ENCODE data around the gene SLIT2.
A peak's percentile ranks its signal among the peaks of the same experiment; 100 is the strongest.

The SLIT2 gene

DNA sequence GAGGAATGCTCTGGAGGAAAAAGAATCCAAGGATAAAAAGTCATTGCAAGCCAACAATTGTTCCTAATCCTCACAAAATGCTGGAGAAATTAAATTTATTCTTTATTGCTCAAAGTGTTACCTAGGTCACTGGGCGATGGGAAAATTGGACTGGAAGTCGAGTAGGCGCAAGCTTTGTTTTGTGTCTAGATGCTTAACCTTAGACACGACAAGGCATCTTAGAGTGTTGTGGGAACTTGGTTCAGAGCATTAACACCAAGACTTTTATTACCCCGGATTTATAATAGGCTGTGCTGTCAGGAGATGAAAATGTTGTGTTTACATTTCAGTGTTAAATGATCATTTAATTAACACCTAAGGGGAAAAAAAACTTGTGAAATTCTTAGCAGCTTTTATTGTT, 25.1 kb downstream of the SLIT2 start:
- Histone ChIP-seq H3K23ac (ENCODE audit: low read depth, low read length, poor library complexity) (no peak overlapping the region), H3K27me3 (ENCODE audit: control insufficient read depth in 3 of 3, insufficient read depth in 3 of 3, low read depth in 1 of 3, low read length in 3 of 3) (no peaks in the 10 kb centered on the region), H3K79me1 (ENCODE audit: low read depth, low read length) (no peaks in the 10 kb centered on the region), H3K4me1 (ENCODE audit: control insufficient read depth in 2 of 2, insufficient read depth in 1 of 2, low read depth in 1 of 2, low read length in 2 of 2) (peaks cover 5 to 16% of the 10 kb centered on the region in 2 donors), H2BK5ac (ENCODE audit: low read length) (no peak overlapping the region), H2AFZ (ENCODE audit: low read length) (no peak overlapping the region), H3K9ac (ENCODE audit: low read depth, low read length, poor library complexity) (no peak overlapping the region), H3K4me3 (ENCODE audit: low read length in 2 of 2) (no peak overlapping the region), H2BK15ac (ENCODE audit: low read length) (no peak overlapping the region), H4K91ac (ENCODE audit: low read depth, low read length, poor library complexity) (no peak overlapping the region), H3K18ac (ENCODE audit: low read length) (no peak overlapping the region), H3K9me3 (replicated peaks in 1 of 2; ENCODE audit: control insufficient read depth in 2 of 2, insufficient read depth in 1 of 2, low read depth in 1 of 2, low read length in 2 of 2) (no peaks in the 10 kb centered on the region), H2AK5ac (ENCODE audit: low read depth, low read length) (no peak overlapping the region), H2BK12ac (ENCODE audit: low read length) (peak overlapping the region; percentile 73), H2BK120ac (ENCODE audit: low read depth, low read length) (no peak overlapping the region), H4K8ac (ENCODE audit: low read depth, low read length) (no peak overlapping the region), H3K4me2 (ENCODE audit: insufficient read depth, low read length, poor library complexity, severe bottlenecking) (no peak overlapping the region), H3K27ac (replicated peaks; ENCODE audit: low read length) (no peak overlapping the region), H3K4ac (ENCODE audit: low read length) (no peak overlapping the region), H3K14ac (ENCODE audit: low read length) (no peak overlapping the region), H3K36me3 (replicated peaks in 1 of 2; ENCODE audit: control insufficient read depth in 2 of 2, insufficient read depth in 2 of 2, low read length in 2 of 2) (peaks cover 0 to 10% of the 10 kb centered on the region in 2 donors)
- no CpG with 5 or more reads among the region's 5 CpGs for WGBS, 2 donors (ENCODE audit: extremely low coverage in 2 of 2, insufficient read length in 2 of 2, insufficient replicate concordance in 1 of 2)
- DNase-seq (ENCODE audit: low spot score) = no peak

DNA sequence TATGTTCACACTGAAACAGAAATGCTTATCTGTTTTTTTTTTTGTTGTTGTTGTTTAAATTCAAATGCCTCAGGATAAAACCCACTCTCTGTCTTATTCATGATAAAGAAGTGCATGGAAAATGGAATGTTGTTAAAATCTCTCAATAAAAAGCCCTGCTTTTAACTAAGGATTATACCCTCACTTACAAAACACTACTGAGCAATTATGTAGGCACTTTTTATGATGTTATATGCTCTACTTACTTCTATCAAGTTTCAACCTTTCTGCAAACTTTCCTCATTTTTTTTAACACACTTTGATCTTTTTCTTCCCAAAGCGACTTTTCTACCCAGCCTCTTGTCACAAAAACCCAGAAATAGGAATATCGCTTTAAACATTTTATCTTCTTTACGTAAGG, 26.5 kb downstream of the SLIT2 start:
- Histone ChIP-seq H3K4me3 (ENCODE audit: low read length in 2 of 2) (no peak overlapping the region), H2BK120ac (ENCODE audit: low read depth, low read length) (no peak overlapping the region), H2BK5ac (ENCODE audit: low read length) (no peak overlapping the region), H2AFZ (ENCODE audit: low read length) (no peak overlapping the region), H3K27me3 (ENCODE audit: control insufficient read depth in 3 of 3, insufficient read depth in 3 of 3, low read depth in 1 of 3, low read length in 3 of 3) (no peaks in the 10 kb centered on the region), H4K91ac (ENCODE audit: low read depth, low read length, poor library complexity) (no peak overlapping the region), H3K36me3 (replicated peaks in 1 of 2; ENCODE audit: control insufficient read depth in 2 of 2, insufficient read depth in 2 of 2, low read length in 2 of 2) (peaks cover 0 to 9% of the 10 kb centered on the region in 2 donors), H3K14ac (ENCODE audit: low read length) (no peak overlapping the region), H4K8ac (ENCODE audit: low read depth, low read length) (no peak overlapping the region), H3K9ac (ENCODE audit: low read depth, low read length, poor library complexity) (no peak overlapping the region), H2BK12ac (ENCODE audit: low read length) (no peak overlapping the region), H3K4ac (ENCODE audit: low read length) (no peak overlapping the region), H3K4me2 (ENCODE audit: insufficient read depth, low read length, poor library complexity, severe bottlenecking) (no peak overlapping the region), H3K23ac (ENCODE audit: low read depth, low read length, poor library complexity) (no peak overlapping the region), H3K79me1 (ENCODE audit: low read depth, low read length) (no peaks in the 10 kb centered on the region), H3K4me1 (ENCODE audit: control insufficient read depth in 2 of 2, insufficient read depth in 1 of 2, low read depth in 1 of 2, low read length in 2 of 2) (peaks cover 5 to 20% of the 10 kb centered on the region in 2 donors), H2AK5ac (ENCODE audit: low read depth, low read length) (no peak overlapping the region), H3K27ac (replicated peaks; ENCODE audit: low read length) (no peak overlapping the region), H3K18ac (ENCODE audit: low read length) (no peak overlapping the region), H2BK15ac (ENCODE audit: low read length) (no peak overlapping the region), H3K9me3 (replicated peaks in 1 of 2; ENCODE audit: control insufficient read depth in 2 of 2, insufficient read depth in 1 of 2, low read depth in 1 of 2, low read length in 2 of 2) (no peaks in the 10 kb centered on the region)
- no CpG with 5 or more reads among the region's 3 CpGs for WGBS, 2 donors (ENCODE audit: extremely low coverage in 2 of 2, insufficient read length in 2 of 2, insufficient replicate concordance in 1 of 2)
- no peak for DNase-seq (ENCODE audit: low spot score)

DNA sequence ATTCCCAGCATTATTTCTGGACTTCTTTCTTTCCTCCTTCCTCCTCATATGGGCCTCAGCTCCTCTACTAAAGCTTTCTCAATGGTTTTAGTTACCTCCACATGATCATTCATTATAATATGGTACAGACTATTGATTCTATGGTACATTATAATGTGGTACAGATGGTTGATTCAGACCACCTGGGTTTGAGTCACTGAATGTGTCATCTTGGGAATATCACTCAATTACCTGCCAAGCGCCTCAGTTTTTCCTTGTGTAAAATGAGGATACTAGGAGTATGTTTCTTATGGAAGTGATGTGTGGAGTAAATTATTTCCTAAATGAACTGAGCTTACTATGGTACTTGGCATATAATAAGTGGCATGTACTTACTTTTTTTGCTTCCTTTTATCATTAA, 27.7 kb downstream of the SLIT2 start:
- Histone ChIP-seq H3K4me2 (ENCODE audit: insufficient read depth, low read length, poor library complexity, severe bottlenecking) (no peak overlapping the region), H2BK12ac (ENCODE audit: low read length) (no peak overlapping the region)

DNA sequence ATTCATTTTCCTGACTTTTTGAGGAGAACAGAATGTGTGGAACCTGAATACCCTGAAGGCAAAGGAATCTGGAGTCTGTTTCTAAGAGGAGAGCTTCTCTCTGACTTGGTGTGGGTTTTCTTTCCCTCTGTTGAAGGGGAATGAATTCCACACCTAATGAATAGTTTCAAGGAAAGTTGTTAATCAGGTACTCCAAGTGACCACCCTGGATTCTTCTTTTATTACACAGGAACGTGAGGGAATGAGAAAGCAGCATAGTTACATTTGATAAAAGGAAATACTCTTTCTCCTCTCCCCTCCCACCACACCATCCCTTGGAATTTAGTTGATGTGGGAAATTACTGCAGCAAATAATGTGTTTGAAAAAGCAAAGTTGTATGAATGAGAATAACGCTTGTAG, 29.7 kb downstream of the SLIT2 start:
- WGBS, 2 donors (ENCODE audit: extremely low coverage in 2 of 2, insufficient read length in 2 of 2, insufficient replicate concordance in 1 of 2) = no CpG with 5 or more reads among the region's 2 CpGs
- DNase-seq (ENCODE audit: low spot score) = no peak
- peaks cover 5 to 27% of the 10 kb centered on the region in 2 donors for H3K4me1 ChIP-seq (ENCODE audit: control insufficient read depth in 2 of 2, insufficient read depth in 1 of 2, low read depth in 1 of 2, low read length in 2 of 2)

More for the DNA sequence above, 27.7 kb downstream of the SLIT2 start:
- H2AK5ac ChIP-seq (ENCODE audit: low read depth, low read length) = no peak overlapping the region
- no peaks in the 10 kb centered on the region for H3K27me3 ChIP-seq (ENCODE audit: control insufficient read depth in 3 of 3, insufficient read depth in 3 of 3, low read depth in 1 of 3, low read length in 3 of 3)
- H3K9ac ChIP-seq (ENCODE audit: low read depth, low read length, poor library complexity) = no peak overlapping the region
- H2BK120ac ChIP-seq (ENCODE audit: low read depth, low read length) = no peak overlapping the region
- no peak overlapping the region for H2BK15ac ChIP-seq (ENCODE audit: low read length)
- no peaks in the 10 kb centered on the region for H3K9me3 ChIP-seq (replicated peaks in 1 of 2; ENCODE audit: control insufficient read depth in 2 of 2, insufficient read depth in 1 of 2, low read depth in 1 of 2, low read length in 2 of 2)
- no CpG with 5 or more reads among the region's 1 CpG for WGBS, 2 donors (ENCODE audit: extremely low coverage in 2 of 2, insufficient read length in 2 of 2, insufficient replicate concordance in 1 of 2)
- no peak overlapping the region for H3K23ac ChIP-seq (ENCODE audit: low read depth, low read length, poor library complexity)
- H3K4ac ChIP-seq (ENCODE audit: low read length) = no peak overlapping the region
- H3K79me1 ChIP-seq (ENCODE audit: low read depth, low read length) = no peaks in the 10 kb centered on the region
- no peak overlapping the region for H2AFZ ChIP-seq (ENCODE audit: low read length)
- H4K8ac ChIP-seq (ENCODE audit: low read depth, low read length) = no peak overlapping the region
- no peak overlapping the region for H3K14ac ChIP-seq (ENCODE audit: low read length)
- H3K36me3 ChIP-seq (replicated peaks in 1 of 2; ENCODE audit: control insufficient read depth in 2 of 2, insufficient read depth in 2 of 2, low read length in 2 of 2) = peaks cover 0 to 9% of the 10 kb centered on the region in 2 donors
- no peak overlapping the region for H3K18ac ChIP-seq (ENCODE audit: low read length)
- DNase-seq (ENCODE audit: low spot score) = no peak
- H4K91ac ChIP-seq (ENCODE audit: low read depth, low read length, poor library complexity) = no peak overlapping the region
- H3K4me1 ChIP-seq (ENCODE audit: control insufficient read depth in 2 of 2, insufficient read depth in 1 of 2, low read depth in 1 of 2, low read length in 2 of 2) = peaks cover 5 to 24% of the 10 kb centered on the region in 2 donors
- H2BK5ac ChIP-seq (ENCODE audit: low read length) = no peak overlapping the region
- H3K27ac ChIP-seq (replicated peaks; ENCODE audit: low read length) = no peak overlapping the region
- H3K4me3 ChIP-seq (ENCODE audit: low read length in 2 of 2) = no peak overlapping the region

More for the DNA sequence above, 29.7 kb downstream of the SLIT2 start:
- Histone ChIP-seq H3K4ac (ENCODE audit: low read length) (no peak overlapping the region), H2BK5ac (ENCODE audit: low read length) (no peak overlapping the region), H3K9ac (ENCODE audit: low read depth, low read length, poor library complexity) (no peak overlapping the region), H3K4me3 (ENCODE audit: low read length in 2 of 2) (no peak overlapping the region), H2BK120ac (ENCODE audit: low read depth, low read length) (no peak overlapping the region), H3K9me3 (replicated peaks in 1 of 2; ENCODE audit: control insufficient read depth in 2 of 2, insufficient read depth in 1 of 2, low read depth in 1 of 2, low read length in 2 of 2) (no peaks in the 10 kb centered on the region), H3K27ac (replicated peaks; ENCODE audit: low read length) (peak overlapping the region; percentile 20), H3K36me3 (replicated peaks in 1 of 2; ENCODE audit: control insufficient read depth in 2 of 2, insufficient read depth in 2 of 2, low read length in 2 of 2) (peaks cover 0 to 11% of the 10 kb centered on the region in 2 donors), H2AFZ (ENCODE audit: low read length) (no peak overlapping the region), H3K23ac (ENCODE audit: low read depth, low read length, poor library complexity) (no peak overlapping the region), H4K8ac (ENCODE audit: low read depth, low read length) (no peak overlapping the region), H3K4me2 (ENCODE audit: insufficient read depth, low read length, poor library complexity, severe bottlenecking) (no peak overlapping the region), H3K18ac (ENCODE audit: low read length) (no peak overlapping the region), H3K27me3 (ENCODE audit: control insufficient read depth in 3 of 3, insufficient read depth in 3 of 3, low read depth in 1 of 3, low read length in 3 of 3) (no peaks in the 10 kb centered on the region), H2BK15ac (ENCODE audit: low read length) (no peak overlapping the region), H3K79me1 (ENCODE audit: low read depth, low read length) (no peaks in the 10 kb centered on the region), H2BK12ac (ENCODE audit: low read length) (no peak overlapping the region), H4K91ac (ENCODE audit: low read depth, low read length, poor library complexity) (no peak overlapping the region), H3K14ac (ENCODE audit: low read length) (no peak overlapping the region), H2AK5ac (ENCODE audit: low read depth, low read length) (no peak overlapping the region)

Measured in neuronal stem cell (in vitro differentiated cells).